WTC11 (cell line): ENCODE measurements around the gene P4HB. TPM values are rescaled to one million over a fixed set of nuclear protein-coding genes. Genes with fewer than 3 reads are reported as not detected.

Experiments
- ATAC-seq: fragments of 200-7000 bp; cut with Tn5 transposase; 2 replicates; pipeline ENCODE4 v1.10.0; 2021; ENCODE audit warnings: mild to moderate bottlenecking, moderate library complexity
- CTCF ChIA-PET: fragments of 300-600 bp; sonication (Branson Sonifier 250); formaldehyde crosslinking; loops from one replicate; lab custom pipeline; 2021; ENCODE audit warnings: antibody characterized with exemption; lab: Charles Lee
- POLR2A ChIA-PET: fragments of 350-600 bp; sonication (Branson Sonifier 250); formaldehyde crosslinking; loops from one replicate; lab custom pipeline; 2021; ENCODE audit warnings: antibody characterized with exemption; lab: Charles Lee
- DNase-seq: peaks from one replicate; pipeline ENCODE4 v3.0.0; 2021; ENCODE audit warnings: low spot score
- H3K27ac Mint-ChIP-seq: 2 replicates; pipeline ENCODE4 v1.8.0; 2021; ENCODE audit warnings: mixed read lengths
- H3K27me3 Mint-ChIP-seq: 2 replicates; pipeline ENCODE4 v1.8.0; 2021; ENCODE audit warnings: low read depth, mild to moderate bottlenecking, moderate library complexity, mixed read lengths
- H3K36me3 Mint-ChIP-seq: 2 replicates; pipeline ENCODE4 v1.8.0; 2021; ENCODE audit warnings: mixed read lengths
- H3K4me1 Mint-ChIP-seq: 2 replicates; pipeline ENCODE4 v1.8.0; 2022; ENCODE audit warnings: mixed read lengths
- H3K4me3 Mint-ChIP-seq: 2 replicates; pipeline ENCODE4 v1.8.0; 2021; ENCODE audit warnings: mild to moderate bottlenecking, moderate library complexity, mixed read lengths
- H3K9me3 Mint-ChIP-seq: 2 replicates; pipeline ENCODE4 v1.8.0; 2021; ENCODE audit warnings: mixed read lengths
- ATF2 ChIP-seq: sonication (generic); formaldehyde crosslinking; IDR thresholded peaks from 2 replicates; pipeline ENCODE4 v1.8.1; 2022; ENCODE audit warnings: low read depth, missing genetic modification reagents, borderline replicate concordance
- CDX4 ChIP-seq: fragments of 250-450 bp; sonication (Bioruptor Pico); IDR thresholded peaks from 2 replicates; pipeline ENCODE4 v1.9.0; 2021; ENCODE audit warnings: moderate library complexity, mild to moderate bottlenecking, inconsistent platforms, borderline replicate concordance
- CREB1 ChIP-seq: sonication (generic); formaldehyde crosslinking; IDR thresholded peaks from 2 replicates; pipeline ENCODE4 v1.8.0; 2023; ENCODE audit warnings: mild to moderate bottlenecking, missing genetic modification reagents
- ELF4 ChIP-seq: sonication (generic); formaldehyde crosslinking; IDR thresholded peaks from 2 replicates; pipeline ENCODE4 v1.8.1; 2022; ENCODE audit warnings: low read depth, mild to moderate bottlenecking, moderate library complexity, missing genetic modification reagents
- ERG ChIP-seq: fragments of 250-450 bp; sonication (Bioruptor Pico); IDR thresholded peaks from 2 replicates; pipeline ENCODE4 v1.8.0; 2021; ENCODE audit warnings: mild to moderate bottlenecking
- IRF1 ChIP-seq: sonication (generic); formaldehyde crosslinking; IDR thresholded peaks from 2 replicates; pipeline ENCODE4 v1.8.0; 2023; ENCODE audit warnings: missing genetic modification reagents
- JUN ChIP-seq: sonication (generic); formaldehyde crosslinking; IDR thresholded peaks from 2 replicates; pipeline ENCODE4 v1.8.0; 2023; ENCODE audit warnings: mild to moderate bottlenecking, missing genetic modification reagents
- KAT7 ChIP-seq: sonication (generic); formaldehyde crosslinking; IDR thresholded peaks from 2 replicates; pipeline ENCODE4 v1.8.1; 2023; ENCODE audit warnings: missing genetic modification reagents, mild to moderate bottlenecking, borderline replicate concordance
- MAX ChIP-seq: sonication (generic); formaldehyde crosslinking; IDR thresholded peaks from 2 replicates; pipeline ENCODE4 v1.8.0; 2022; ENCODE audit warnings: mild to moderate bottlenecking, missing genetic modification reagents
- PRRX2 ChIP-seq: fragments of 250-450 bp; sonication (Bioruptor Pico); IDR thresholded peaks from 2 replicates; pipeline ENCODE4 v1.8.0; 2021; ENCODE audit warnings: mild to moderate bottlenecking
- SP1 ChIP-seq: sonication (generic); formaldehyde crosslinking; conservative IDR thresholded peaks from 2 replicates; pipeline ENCODE4 v1.8.1; 2022; ENCODE audit warnings: missing genetic modification reagents
- STAT6 ChIP-seq: sonication (generic); formaldehyde crosslinking; conservative IDR thresholded peaks from 2 replicates; pipeline ENCODE4 v1.8.1; 2023; ENCODE audit warnings: mild to moderate bottlenecking, low read depth, missing genetic modification reagents, moderate library complexity
- USF1 ChIP-seq: sonication (generic); formaldehyde crosslinking; IDR thresholded peaks from 2 replicates; pipeline ENCODE4 v1.8.0; 2022; ENCODE audit warnings: mild to moderate bottlenecking, missing genetic modification reagents
- ZMAT4 ChIP-seq: fragments of 250-450 bp; sonication (Bioruptor Pico); IDR thresholded peaks from 2 replicates; pipeline ENCODE4 v1.9.0; 2021; ENCODE audit warnings: mild to moderate bottlenecking
- ZNF396 ChIP-seq: fragments of 250-450 bp; sonication (Bioruptor Pico); IDR thresholded peaks from 2 replicates; pipeline ENCODE4 v1.8.0; 2021; ENCODE audit warnings: mild to moderate bottlenecking, moderate library complexity, borderline replicate concordance
- ZNF416 ChIP-seq: fragments of 250-450 bp; sonication (Bioruptor Pico); IDR thresholded peaks from 2 replicates; pipeline ENCODE4 v1.9.0; 2021; ENCODE audit warnings: mild to moderate bottlenecking, inconsistent platforms
- ZNF423 ChIP-seq: fragments of 250-450 bp; sonication (Bioruptor Pico); IDR thresholded peaks from 2 replicates; pipeline ENCODE4 v2.1.2; 2022; ENCODE audit warnings: mild to moderate bottlenecking, moderate library complexity
- ZNF532 ChIP-seq: fragments of 250-450 bp; sonication (Bioruptor Pico); IDR thresholded peaks from 2 replicates; pipeline ENCODE4 v1.9.0; 2021; ENCODE audit warnings: mild to moderate bottlenecking, borderline replicate concordance
- total RNA-seq: library from RNA; stranded (reverse); gene quantifications from 3 replicates; pipeline ENCODE4 v1.2.3, GENCODE V29; 2021

Gene P4HB
- total RNA-seq, 1 experiment from 2014 or later = 380 TPM

- ChIA-PET CTCF (interaction anchor here (0.8 to 2.3 kb wide), 29 partner anchors 8 to 185 kb away, joined by 3 to 13 read pairs (median 6); partner anchors contain the start of genes ARL16, CENPX, DCXR and HGS), POLR2A (interaction anchor here (1.4 to 2.6 kb wide), 4 partner anchors 8 to 55 kb away, joined by 4 to 12 read pairs (median 6); partner anchors contain the start of genes NPB, P4HB and SIRT7)
- Mint-ChIP-seq H3K27ac (peak overlapping the region; percentile 41; the same call in 1 of the 2 replicates), H3K4me3 (no peak overlapping the region), H3K27me3 (no peaks in the 10 kb centered on the region; the same call in 1 of the 2 replicates), H3K4me1 (peaks cover 16% of the 10 kb centered on the region), H3K9me3 (no peaks in the 10 kb centered on the region), H3K36me3 (peaks cover 4% of the 10 kb centered on the region; the same call in 1 of the 2 replicates)
- no peak for TF ChIP-seq ZNF396 (CRISPR knock-in tag)
- no peak for TF ChIP-seq STAT6
- no peak for TF ChIP-seq ZNF423 (CRISPR knock-in tag)
- no peak for TF ChIP-seq ELF4
- peak; percentile 31; the same call in 1 of the 2 replicates for TF ChIP-seq ERG
- no peak for TF ChIP-seq ZNF532 (CRISPR knock-in tag)
- TF ChIP-seq PRRX2 (CRISPR knock-in tag) = 0 out of 2 replicates have a peak, but pooled peaks have one; percentile 27
- 0 out of 2 replicates have a peak, but pooled peaks have one; percentile 5 for TF ChIP-seq MAX (CRISPR knock-in tag)
- no peak for TF ChIP-seq ATF2 (CRISPR knock-in tag)
- TF ChIP-seq ZNF416 (CRISPR knock-in tag) = peak; percentile 72; the same call in 1 of the 2 replicates
- TF ChIP-seq ZMAT4 (CRISPR knock-in tag) = 0 out of 2 replicates have a peak, but pooled peaks have one; percentile 18
- no peak for TF ChIP-seq USF1
- TF ChIP-seq IRF1 (CRISPR knock-in tag) = no peak
- no peak for TF ChIP-seq KAT7 (CRISPR knock-in tag)
- TF ChIP-seq JUN = no peak
- TF ChIP-seq SP1 = peak; percentile 50; the same call in 1 of the 2 replicates
- TF ChIP-seq CDX4 (CRISPR knock-in tag) = no peak
- TF ChIP-seq CREB1 (CRISPR knock-in tag) = no peak
- peak; percentile 53 for DNase-seq
- ATAC-seq = peak; percentile 3
These were observed 8.4 kb upstream of the P4HB start for GRCh38 chr17:81868674-81869220.
